Vagina (tissue), 2 donors: ENCODE data around the gene RPRD1B.

ENCODE experiments used
- POLR2A ChIP-seq, 2 donors: fragments of 450-650 bp; IDR thresholded peaks; one replicate each; pipeline ENCODE4 v1.6.1; 2017; ENCODE audit warnings: antibody characterized with exemption in 2 of 2, mild to moderate bottlenecking in 2 of 2, moderate library complexity in 2 of 2
- TF ChIP-seq, protein P1 (sequence below), 3 experiments: fragments of 450-650 bp in 2 of 3; fragments of 200-600 bp in 1 of 3; sonication (generic) in 1 of 3; IDR thresholded peaks; one replicate each; pipeline ENCODE4 v1.5.1; 2017 to 2019; ENCODE audit warnings: antibody characterized with exemption in 3 of 3, mild to moderate bottlenecking in 2 of 3, moderate library complexity in 2 of 3

DNA sequence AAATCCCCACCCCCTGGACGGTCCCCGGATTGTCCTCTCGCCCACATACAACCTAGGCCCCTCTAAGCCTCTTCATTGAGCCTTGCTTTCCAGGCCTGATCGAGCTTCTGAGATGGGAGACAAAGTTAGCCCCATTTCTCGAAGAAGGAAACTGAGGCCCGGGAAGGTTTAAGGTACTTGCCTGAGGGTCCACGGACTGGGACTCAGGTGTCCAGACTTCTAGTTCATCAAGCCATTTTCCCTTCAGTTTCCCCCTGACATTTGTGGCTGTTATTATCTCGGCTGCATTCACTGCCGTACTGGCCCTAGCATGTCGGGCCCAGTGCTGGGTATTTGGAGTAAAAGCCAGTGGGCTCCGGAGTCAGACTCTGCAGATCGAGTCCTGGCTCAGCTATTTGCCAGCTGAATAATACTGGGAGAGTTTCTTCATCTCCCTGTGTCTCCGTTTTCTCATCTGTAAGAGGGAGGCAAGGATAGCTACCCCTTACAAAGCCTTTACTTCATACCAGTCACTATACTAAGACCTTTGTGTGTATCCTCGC, 633 bp downstream of the RPRD1B start:
- TF ChIP-seq POLR2A (IDR thresholded peaks at IDR 0.05): no peak
- TF ChIP-seq, protein P1, sequence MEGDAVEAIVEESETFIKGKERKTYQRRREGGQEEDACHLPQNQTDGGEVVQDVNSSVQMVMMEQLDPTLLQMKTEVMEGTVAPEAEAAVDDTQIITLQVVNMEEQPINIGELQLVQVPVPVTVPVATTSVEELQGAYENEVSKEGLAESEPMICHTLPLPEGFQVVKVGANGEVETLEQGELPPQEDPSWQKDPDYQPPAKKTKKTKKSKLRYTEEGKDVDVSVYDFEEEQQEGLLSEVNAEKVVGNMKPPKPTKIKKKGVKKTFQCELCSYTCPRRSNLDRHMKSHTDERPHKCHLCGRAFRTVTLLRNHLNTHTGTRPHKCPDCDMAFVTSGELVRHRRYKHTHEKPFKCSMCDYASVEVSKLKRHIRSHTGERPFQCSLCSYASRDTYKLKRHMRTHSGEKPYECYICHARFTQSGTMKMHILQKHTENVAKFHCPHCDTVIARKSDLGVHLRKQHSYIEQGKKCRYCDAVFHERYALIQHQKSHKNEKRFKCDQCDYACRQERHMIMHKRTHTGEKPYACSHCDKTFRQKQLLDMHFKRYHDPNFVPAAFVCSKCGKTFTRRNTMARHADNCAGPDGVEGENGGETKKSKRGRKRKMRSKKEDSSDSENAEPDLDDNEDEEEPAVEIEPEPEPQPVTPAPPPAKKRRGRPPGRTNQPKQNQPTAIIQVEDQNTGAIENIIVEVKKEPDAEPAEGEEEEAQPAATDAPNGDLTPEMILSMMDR (IDR thresholded peaks at IDR 0.05): no peak
